ENCODE results near the gene FAM53A. TPM values are rescaled to one million over a fixed set of nuclear protein-coding genes. Genes with fewer than 3 reads are reported as not detected.

The FAM53A gene
- total and polyA plus RNA-seq, 10 of the 15 experiments (the other 5 are each of a cell fraction or from before 2014, with no cell fraction given): 0.02 to 0.87 (median 0.38) TPM; not detected in 2

- Histone ChIP-seq H3K79me2 (ENCODE audit: control insufficient read depth, insufficient read depth, low read length) (no peaks in the 10 kb centered on the region), H3K4me1 (ENCODE audit: control insufficient read depth, insufficient read depth, low read length) (no peaks in the 10 kb centered on the region), H3K27me3 (replicated peaks in 1 of 2; ENCODE audit: control insufficient read depth in 2 of 2, insufficient read depth in 2 of 2, low read length in 1 of 2) (no peaks in the 10 kb centered on the region), H2AFZ (ENCODE audit: control insufficient read depth, low read depth, low read length) (no peak overlapping the region), H4K20me1 (ENCODE audit: control insufficient read depth, insufficient read depth) (no peaks in the 10 kb centered on the region), H3K4me3 (no peak overlapping the region), H3K36me3 (ENCODE audit: control insufficient read depth in 2 of 2, insufficient read depth in 2 of 2, low read length in 1 of 2) (no peaks in the 10 kb centered on the region), H3K9ac (ENCODE audit: control insufficient read depth, insufficient read depth, low read length) (no peak overlapping the region), H3K9me3 (replicated peaks; ENCODE audit: control insufficient read depth, insufficient read depth, low read length) (no peaks in the 10 kb centered on the region), H3K4me2 (ENCODE audit: control insufficient read depth, insufficient read depth) (no peak overlapping the region), H3K27ac (ENCODE audit: control insufficient read depth, insufficient read depth) (no peak overlapping the region)
- WGBS (ENCODE audit: insufficient coverage, insufficient replicate concordance, low lambda C conversion rate, missing lambda C conversion rate): 57% methylated on average over 30 of the region's 30 CpGs
- ATAC-seq (no peak), FAIRE-seq (no peak), DNase-seq (ENCODE audit: low read depth, low spot score) (no peak)
- in situ Hi-C loops (cut with MboI) (no loop called here), intact Hi-C loops (cut with micrococcal nuclease; ENCODE audit: unreplicated experiment) (no loop called here)
- CTCF ChIA-PET: no interaction called here
- RAD21 ChIA-PET (ENCODE audit: unreplicated experiment): no interaction called here
- BruUV-seq (replicated peaks): no TSS peak
- TF ChIP-seq CHD1 (IDR thresholded peaks at IDR 0.05; ENCODE audit: low read depth, low read length) (no peak), RCOR1 (conservative IDR thresholded peaks at IDR 0.05; ENCODE audit: low read depth, low read length) (no peak), BCL11A (IDR thresholded peaks at IDR 0.05; ENCODE audit: low read depth, low read length) (no peak), NKRF (conservative IDR thresholded peaks at IDR 0.05) (no peak), SRF (IDR thresholded peaks at IDR 0.05; ENCODE audit: low read depth in 2 of 2, low read length in 2 of 2) (no peak), LARP7 (IDR thresholded peaks at IDR 0.05) (no peak), TCF7 (IDR thresholded peaks at IDR 0.05; ENCODE audit: borderline replicate concordance) (no peak), MYC (IDR thresholded peaks at IDR 0.05; ENCODE audit: insufficient read depth, insufficient read length, insufficient replicate concordance, low read length, severe bottlenecking) (no peak), CREM (IDR thresholded peaks at IDR 0.05; ENCODE audit: low read depth) (no peak), ZSCAN29 (IDR thresholded peaks at IDR 0.05) (no peak), ESRRA (IDR thresholded peaks at IDR 0.05; ENCODE audit: low read length) (no peak), DPF2 (IDR thresholded peaks at IDR 0.05) (no peak), ZBTB33 (IDR thresholded peaks at IDR 0.05) (no peak), ZNF384 (IDR thresholded peaks at IDR 0.05; ENCODE audit: borderline replicate concordance, low read depth, low read length) (no peak)
- TF ChIP-seq, protein P1, sequence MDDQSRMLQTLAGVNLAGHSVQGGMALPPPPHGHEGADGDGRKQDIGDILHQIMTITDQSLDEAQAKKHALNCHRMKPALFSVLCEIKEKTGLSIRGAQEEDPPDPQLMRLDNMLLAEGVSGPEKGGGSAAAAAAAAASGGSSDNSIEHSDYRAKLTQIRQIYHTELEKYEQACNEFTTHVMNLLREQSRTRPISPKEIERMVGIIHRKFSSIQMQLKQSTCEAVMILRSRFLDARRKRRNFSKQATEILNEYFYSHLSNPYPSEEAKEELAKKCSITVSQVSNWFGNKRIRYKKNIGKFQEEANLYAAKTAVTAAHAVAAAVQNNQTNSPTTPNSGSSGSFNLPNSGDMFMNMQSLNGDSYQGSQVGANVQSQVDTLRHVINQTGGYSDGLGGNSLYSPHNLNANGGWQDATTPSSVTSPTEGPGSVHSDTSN (IDR thresholded peaks at IDR 0.05; ENCODE audit: insufficient replicate concordance, low read depth, low read length): no peak
- TF ChIP-seq, protein P2, sequence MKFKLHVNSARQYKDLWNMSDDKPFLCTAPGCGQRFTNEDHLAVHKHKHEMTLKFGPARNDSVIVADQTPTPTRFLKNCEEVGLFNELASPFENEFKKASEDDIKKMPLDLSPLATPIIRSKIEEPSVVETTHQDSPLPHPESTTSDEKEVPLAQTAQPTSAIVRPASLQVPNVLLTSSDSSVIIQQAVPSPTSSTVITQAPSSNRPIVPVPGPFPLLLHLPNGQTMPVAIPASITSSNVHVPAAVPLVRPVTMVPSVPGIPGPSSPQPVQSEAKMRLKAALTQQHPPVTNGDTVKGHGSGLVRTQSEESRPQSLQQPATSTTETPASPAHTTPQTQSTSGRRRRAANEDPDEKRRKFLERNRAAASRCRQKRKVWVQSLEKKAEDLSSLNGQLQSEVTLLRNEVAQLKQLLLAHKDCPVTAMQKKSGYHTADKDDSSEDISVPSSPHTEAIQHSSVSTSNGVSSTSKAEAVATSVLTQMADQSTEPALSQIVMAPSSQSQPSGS (IDR thresholded peaks at IDR 0.05; ENCODE audit: low read length): no peak
- SMC1A ChIA-PET (ENCODE audit: uncharacterized antibody, unreplicated experiment): no interaction called here
- POLR2A ChIA-PET: no interaction called here
Measured at GRCh38 chr4:1636490-1637211, 47.5 kb downstream of the FAM53A start.

Measured in GM12878 (cell line).